GM12874 (cell line): ENCODE results near the gene DESI1.

Source experiments
- TF ChIP-seq, protein P1 (sequence below): IDR thresholded peaks from 2 replicates; pipeline ENCODE4 v1.5.1; 2011; ENCODE audit warnings: low read depth, mild to moderate bottlenecking, control low read depth, low read length, moderate library complexity; ENCODE audit not compliant: insufficient read depth

DESI1 gene

DNA sequence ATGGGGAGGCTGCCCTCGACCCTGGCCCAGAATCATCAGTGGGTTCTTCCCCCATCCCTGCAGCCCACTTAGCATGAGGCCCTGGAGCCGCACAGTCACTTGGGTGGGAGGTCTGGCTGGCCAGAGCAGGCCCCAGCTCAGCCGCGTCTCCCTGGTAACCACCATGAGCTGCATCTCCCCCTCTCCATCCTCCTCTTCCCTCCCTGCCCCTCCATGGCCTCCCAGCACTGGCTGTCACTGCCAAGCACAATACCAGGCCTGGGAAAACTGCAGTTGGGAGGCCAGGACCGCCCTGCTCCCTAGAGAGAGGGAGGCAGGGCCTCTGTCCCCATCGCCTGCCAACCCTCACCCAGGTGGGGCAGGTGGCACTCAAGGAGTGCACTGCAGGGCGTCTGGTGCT is 52.0 kb downstream of the DESI1 start:
- TF ChIP-seq, protein P1, sequence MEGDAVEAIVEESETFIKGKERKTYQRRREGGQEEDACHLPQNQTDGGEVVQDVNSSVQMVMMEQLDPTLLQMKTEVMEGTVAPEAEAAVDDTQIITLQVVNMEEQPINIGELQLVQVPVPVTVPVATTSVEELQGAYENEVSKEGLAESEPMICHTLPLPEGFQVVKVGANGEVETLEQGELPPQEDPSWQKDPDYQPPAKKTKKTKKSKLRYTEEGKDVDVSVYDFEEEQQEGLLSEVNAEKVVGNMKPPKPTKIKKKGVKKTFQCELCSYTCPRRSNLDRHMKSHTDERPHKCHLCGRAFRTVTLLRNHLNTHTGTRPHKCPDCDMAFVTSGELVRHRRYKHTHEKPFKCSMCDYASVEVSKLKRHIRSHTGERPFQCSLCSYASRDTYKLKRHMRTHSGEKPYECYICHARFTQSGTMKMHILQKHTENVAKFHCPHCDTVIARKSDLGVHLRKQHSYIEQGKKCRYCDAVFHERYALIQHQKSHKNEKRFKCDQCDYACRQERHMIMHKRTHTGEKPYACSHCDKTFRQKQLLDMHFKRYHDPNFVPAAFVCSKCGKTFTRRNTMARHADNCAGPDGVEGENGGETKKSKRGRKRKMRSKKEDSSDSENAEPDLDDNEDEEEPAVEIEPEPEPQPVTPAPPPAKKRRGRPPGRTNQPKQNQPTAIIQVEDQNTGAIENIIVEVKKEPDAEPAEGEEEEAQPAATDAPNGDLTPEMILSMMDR: no peak

DNA sequence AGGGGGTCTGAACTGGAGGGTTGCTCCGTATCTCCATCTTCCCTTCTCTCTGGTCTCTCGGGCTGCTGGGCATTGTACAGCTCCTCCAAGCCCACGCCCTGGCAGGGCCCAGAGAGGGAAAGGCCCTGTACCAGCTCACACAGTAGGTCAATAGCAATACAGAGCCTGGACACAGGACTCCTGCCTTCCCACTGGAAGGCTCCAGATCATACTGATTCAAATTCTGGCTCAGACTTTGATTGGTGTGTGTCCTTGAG is 53.4 kb downstream of the DESI1 start:
- TF ChIP-seq, protein P1: no peak

DNA sequence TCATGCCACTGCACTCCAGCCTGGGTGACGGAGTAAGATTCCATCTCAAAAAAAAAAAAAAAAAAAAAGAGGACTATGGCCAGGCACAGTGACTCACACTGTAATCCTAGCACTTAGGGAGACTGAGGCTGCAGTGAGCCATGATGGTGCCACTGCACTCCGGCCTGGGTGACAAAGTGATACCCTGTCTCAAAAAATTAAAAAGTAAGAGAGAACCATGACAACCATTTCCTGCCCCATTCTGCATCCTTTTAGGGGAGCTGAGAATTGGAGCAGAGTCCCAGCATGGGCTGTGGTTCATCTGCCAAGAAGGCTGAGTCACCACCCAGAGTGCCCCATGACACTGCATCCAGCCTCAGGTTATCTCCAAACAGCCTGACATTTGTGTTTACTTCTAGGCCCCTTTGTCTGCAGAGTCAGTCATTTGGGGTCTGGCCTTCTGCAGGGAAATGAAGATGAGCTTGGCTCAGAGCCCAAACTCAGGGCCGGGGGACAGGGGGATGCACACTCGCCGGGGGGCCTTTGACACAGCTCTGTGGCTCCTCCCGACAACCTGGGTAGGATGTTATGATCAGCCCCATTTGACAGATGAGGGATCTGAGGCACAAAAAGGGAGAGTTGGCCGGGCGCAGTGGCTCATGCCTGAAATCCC is 55.3 kb downstream of the DESI1 start:
- TF ChIP-seq, protein P1: no peak

DNA sequence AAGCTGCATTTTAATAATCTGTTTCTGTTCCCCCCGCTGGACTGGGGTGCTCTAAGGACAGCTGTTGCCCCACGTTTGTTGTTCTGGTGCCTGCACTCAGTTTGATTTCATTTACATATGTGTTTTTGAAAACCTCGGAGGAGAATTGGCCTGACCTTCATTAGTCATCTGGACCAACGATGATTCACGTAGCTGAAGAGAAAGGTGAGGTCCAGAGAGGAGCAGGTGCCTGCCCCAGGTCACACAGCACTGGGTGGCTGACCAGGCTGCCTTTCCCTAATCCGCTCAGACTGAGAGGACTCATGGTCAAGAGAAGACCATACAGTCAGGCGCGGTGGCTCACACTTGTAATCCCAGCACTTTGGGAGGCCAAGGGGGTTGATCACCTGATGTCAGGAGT is 56.3 kb downstream of the DESI1 start:
- TF ChIP-seq, protein P1: no peak

DNA sequence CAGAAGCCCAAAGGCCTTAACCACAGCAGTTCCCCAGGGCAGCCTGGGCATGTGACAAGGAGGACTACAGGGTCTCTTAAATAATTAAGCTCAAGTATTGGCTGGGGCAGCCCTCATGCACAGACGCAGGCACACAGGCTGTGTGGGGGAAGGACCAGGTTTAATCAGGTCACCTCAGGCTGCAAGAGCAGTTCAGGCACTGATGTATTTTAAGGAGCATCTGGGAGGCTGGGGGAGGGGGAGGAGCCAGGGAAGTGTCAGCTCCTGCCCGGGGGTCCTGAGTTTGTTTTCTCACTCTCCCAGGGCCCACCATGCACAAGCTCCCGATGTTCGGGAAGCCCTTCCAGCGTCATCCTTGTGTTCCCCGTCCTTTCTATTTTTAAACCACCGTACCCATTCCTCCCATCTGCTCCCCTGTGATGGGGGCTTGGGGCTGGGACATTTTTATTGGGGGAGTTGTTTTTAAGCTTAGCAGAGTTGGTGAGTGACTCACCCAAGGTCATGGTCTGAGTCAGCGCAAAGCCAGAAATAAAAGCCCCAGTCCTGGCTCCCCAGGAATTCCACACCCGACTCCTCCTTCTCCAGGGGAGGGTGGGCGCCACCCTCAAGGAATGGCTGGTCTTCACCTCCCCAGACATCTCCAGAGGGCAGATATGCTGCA is 57.7 kb downstream of the DESI1 start:
- TF ChIP-seq, protein P1: no peak

DNA sequence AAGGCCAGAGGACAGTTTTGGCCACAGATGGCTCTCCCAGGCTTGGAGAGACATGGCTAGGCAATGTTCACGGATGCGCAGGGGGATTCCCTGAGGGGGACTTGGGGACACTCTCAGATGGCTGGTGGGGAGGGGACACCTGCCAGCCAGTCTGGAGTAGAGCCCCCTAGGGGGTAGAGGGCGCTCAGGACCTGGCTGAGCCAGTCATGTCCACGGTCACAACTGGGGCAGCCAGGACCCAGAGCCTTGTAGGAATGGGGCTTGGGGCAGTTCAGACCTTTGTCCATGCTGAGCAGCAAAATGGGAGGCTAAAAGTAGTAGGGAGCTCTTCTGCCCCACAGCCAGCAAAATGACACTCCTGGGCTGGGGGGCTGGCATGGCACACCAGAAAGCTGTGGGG is 58.4 kb downstream of the DESI1 start:
- TF ChIP-seq, protein P1: no peak

DNA sequence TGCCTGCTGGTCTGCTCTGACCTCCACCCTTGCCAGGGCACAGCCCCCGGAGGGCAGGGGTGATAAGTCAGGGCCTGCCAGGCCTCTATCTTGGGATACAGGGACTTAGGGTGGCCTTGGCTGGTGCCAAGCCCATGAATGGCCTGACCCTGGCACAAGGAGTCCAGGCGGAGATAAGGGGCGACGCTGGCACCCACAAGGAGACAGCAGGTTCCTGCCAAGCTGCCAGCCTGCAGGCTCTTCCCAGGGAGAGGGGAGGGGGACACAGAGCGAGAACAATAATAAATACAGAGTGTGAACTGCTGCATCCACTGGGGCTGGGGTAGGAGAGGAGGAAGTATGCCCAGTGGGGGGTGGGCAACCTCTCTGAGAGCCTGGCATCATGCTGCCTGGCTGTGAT is 59.1 kb downstream of the DESI1 start:
- TF ChIP-seq, protein P1: no peak
